H1 (cell line): ENCODE measurements around the gene KCNJ16. TPM values are rescaled to one million over a fixed set of nuclear protein-coding genes. Genes with fewer than 3 reads are reported as not detected.

Experiments used
- CTCF ChIA-PET: fragments of 300-600 bp; sonication (Branson Sonifier 250); formaldehyde crosslinking; loops from one replicate; lab custom pipeline; 2021; ENCODE audit not compliant: partially characterized antibody; lab: Charles Lee
- POLR2A ChIA-PET: fragments of 300-600 bp; sonication (Branson Sonifier 250); formaldehyde crosslinking; loops from one replicate; lab custom pipeline; 2021; ENCODE audit warnings: inconsistent platforms; ENCODE audit not compliant: partially characterized antibody; lab: Charles Lee
- DNase-seq, 2 experiments: peaks; one replicate each; pipeline versions ENCODE4 v3.0.0 to v3.0.0-alpha.2; 2010 to 2022; ENCODE audit warnings: low spot score in 2 of 2, low read depth in 1 of 2, mixed read lengths in 1 of 2
- FAIRE-seq: peaks from 2 replicates; lab custom pipeline; 2011; peaks lifted over from hg19 to GRCh38; lab: Jason Lieb, UNC
- H2AFZ ChIP-seq: 2 replicates; pipeline ENCODE4 v1.8.1; 2012; ENCODE audit warnings: low read length, inconsistent platforms
- H2AK5ac ChIP-seq: 2 replicates; pipeline ENCODE4 v1.6.1; 2013; ENCODE audit warnings: low read depth, low read length
- H2BK120ac ChIP-seq: replicated peaks from 2 replicates; pipeline ENCODE3; 2013; ENCODE audit warnings: low read depth, low read length, inconsistent platforms
- H2BK12ac ChIP-seq: 2 replicates; pipeline ENCODE4 v1.6.1; 2013; ENCODE audit warnings: low read depth, low read length
- H2BK15ac ChIP-seq: 2 replicates; pipeline ENCODE4 v1.6.1; 2013; ENCODE audit warnings: low read length
- H2BK20ac ChIP-seq: 2 replicates; pipeline ENCODE4 v1.6.1; 2013; ENCODE audit warnings: low read length
- H2BK5ac ChIP-seq: 2 replicates; pipeline ENCODE4 v1.6.1; 2013; ENCODE audit warnings: low read depth, low read length
- H3K14ac ChIP-seq: 2 replicates; pipeline ENCODE4 v1.6.1; 2013; ENCODE audit warnings: inconsistent platforms; ENCODE audit not compliant: insufficient read length
- H3K18ac ChIP-seq: 2 replicates; pipeline ENCODE4 v1.6.1; 2013; ENCODE audit warnings: low read length; ENCODE audit errors: extremely low read depth
- H3K23ac ChIP-seq: 2 replicates; pipeline ENCODE4 v1.6.1; 2013; ENCODE audit warnings: inconsistent platforms; ENCODE audit not compliant: insufficient read length
- H3K23me2 ChIP-seq: 2 replicates; pipeline ENCODE4 v1.6.1; 2013; ENCODE audit warnings: low read depth, low read length
- H3K27ac ChIP-seq: 2 replicates; pipeline ENCODE4 v1.6.1; 2011; ENCODE audit warnings: low read depth, low read length, inconsistent platforms
- H3K27me3 ChIP-seq, 4 experiments: replicated peaks in 1 of 4; 1 replicate in 1 of 4; 2 replicates in 3 of 4; pipeline versions ENCODE4 v1.6.1 to v1.8.1; 2011 to 2013; ENCODE audit warnings: low read length in 3 of 4, mild to moderate bottlenecking in 3 of 4, inconsistent platforms in 2 of 4, mixed read lengths in 2 of 4, moderate library complexity in 1 of 4; ENCODE audit not compliant: control insufficient read depth in 3 of 4, insufficient read depth in 3 of 4; ENCODE audit errors: extremely low read depth in 1 of 4
- H3K36me3 ChIP-seq, 4 experiments: 2 replicates each; pipeline versions ENCODE4 v1.6.1 to v1.8.1; 2011 to 2013; ENCODE audit warnings: mild to moderate bottlenecking in 4 of 4, low read length in 3 of 4, moderate library complexity in 2 of 4, control low read depth in 1 of 4, inconsistent platforms in 1 of 4; ENCODE audit not compliant: insufficient read depth in 4 of 4, control insufficient read depth in 2 of 4
- H3K4ac ChIP-seq: replicated peaks from 2 replicates; pipeline ENCODE3; 2013; ENCODE audit warnings: low read length, low read depth, mixed read lengths, inconsistent platforms; ENCODE audit not compliant: insufficient read length
- H3K4me1 ChIP-seq, 4 experiments: replicated peaks in 1 of 4; 1 replicate in 1 of 4; 2 replicates in 3 of 4; pipeline versions ENCODE4 v1.6.1 to v1.8.1; 2011 to 2013; ENCODE audit warnings: low read length in 3 of 4, inconsistent platforms in 2 of 4, mixed read lengths in 1 of 4; ENCODE audit not compliant: insufficient read depth in 4 of 4, control insufficient read depth in 3 of 4
- H3K4me2 ChIP-seq, 2 experiments: 2 replicates each; pipeline versions ENCODE4 v1.6.1 to v1.8.1; 2011 to 2013; ENCODE audit warnings: low read depth in 2 of 2, low read length in 2 of 2, control low read depth in 1 of 2, inconsistent platforms in 1 of 2, mild to moderate bottlenecking in 1 of 2; ENCODE audit not compliant: insufficient read depth in 1 of 2
- H3K4me3 ChIP-seq, 4 experiments: fragments of 200-600, 300-600 bp in 1 of 4; sonication (generic), shearing (Covaris generic), sonication (Bioruptor Twin) in 1 of 4; 2 replicates each; pipeline versions ENCODE4 v1.5.1 to v1.8.1; 2011 to 2016; ENCODE audit warnings: low read length in 4 of 4, low read depth in 3 of 4, control low read depth in 2 of 4, inconsistent platforms in 2 of 4, mild to moderate bottlenecking in 2 of 4, mixed read lengths in 1 of 4, moderate library complexity in 1 of 4; ENCODE audit not compliant: insufficient read depth in 2 of 4; ENCODE audit errors: extremely low read depth in 1 of 4
- H3K56ac ChIP-seq: replicated peaks from 2 replicates; pipeline ENCODE3; 2013; ENCODE audit warnings: low read depth, mild to moderate bottlenecking, mixed read lengths, low read length, inconsistent platforms; ENCODE audit not compliant: insufficient read length
- H3K79me1 ChIP-seq: 2 replicates; pipeline ENCODE4 v1.6.1; 2013; ENCODE audit warnings: low read depth, low read length, control low read depth
- H3K79me2 ChIP-seq, 2 experiments: 2 replicates each; pipeline versions ENCODE4 v1.6.1 to v1.8.1; 2012 to 2013; ENCODE audit warnings: low read length in 2 of 2, mild to moderate bottlenecking in 2 of 2, inconsistent platforms in 1 of 2; ENCODE audit not compliant: insufficient read depth in 2 of 2, control insufficient read depth in 1 of 2
- H3K9ac ChIP-seq, 4 experiments: replicated peaks in 1 of 4; 1 replicate in 1 of 4; 2 replicates in 3 of 4; pipeline versions ENCODE4 v1.6.1 to v1.8.1; 2011 to 2013; ENCODE audit warnings: low read depth in 3 of 4, low read length in 3 of 4, control low read depth in 2 of 4, mild to moderate bottlenecking in 2 of 4, moderate library complexity in 2 of 4, inconsistent platforms in 1 of 4; ENCODE audit errors: extremely low read depth in 1 of 4
- H3K9me3 ChIP-seq, 2 experiments: 2 replicates each; pipeline versions ENCODE4 v1.6.1 to v1.8.1; 2012 to 2013; ENCODE audit warnings: mild to moderate bottlenecking in 2 of 2, moderate library complexity in 2 of 2, control low read depth in 1 of 2, inconsistent platforms in 1 of 2, low read depth in 1 of 2, low read length in 1 of 2, mixed read lengths in 1 of 2; ENCODE audit not compliant: insufficient read depth in 2 of 2
- H4K20me1 ChIP-seq, 2 experiments: replicated peaks in 1 of 2; 2 replicates each; pipeline versions ENCODE3 to v1.8.1; 2011 to 2013; ENCODE audit warnings: inconsistent platforms in 2 of 2, low read length in 2 of 2, mild to moderate bottlenecking in 1 of 2; ENCODE audit not compliant: insufficient read depth in 2 of 2, control insufficient read depth in 1 of 2
- H4K5ac ChIP-seq: 2 replicates; pipeline ENCODE4 v1.6.1; 2013; ENCODE audit warnings: low read length, low read depth, mixed read lengths, inconsistent platforms; ENCODE audit not compliant: insufficient read length
- H4K8ac ChIP-seq: 2 replicates; pipeline ENCODE4 v1.8.0; 2013; ENCODE audit warnings: mild to moderate bottlenecking, moderate library complexity, low read length, inconsistent platforms; ENCODE audit not compliant: insufficient read depth; ENCODE audit errors: extremely low read depth
- H4K91ac ChIP-seq: replicated peaks from 2 replicates; pipeline ENCODE3; 2013; ENCODE audit warnings: low read length, mixed read lengths, inconsistent platforms; ENCODE audit not compliant: insufficient read length
- JUND ChIP-seq: IDR thresholded peaks from 2 replicates; pipeline ENCODE4 v1.6.1; 2011; ENCODE audit warnings: mild to moderate bottlenecking, improper control_type of control experiment, low read length
- POLR2AphosphoS5 ChIP-seq: IDR thresholded peaks from 2 replicates; pipeline ENCODE4 v1.6.1; 2011; ENCODE audit warnings: low read depth, low read length
- WGBS, 2 experiments: shearing (Covaris generic) in 1 of 2; methylation state at CpG; one replicate each; pipeline versions ENCODE4 v1.1.6 to v1.1.7; 2013 to 2015; ENCODE audit warnings: low lambda C conversion rate in 2 of 2, mixed read lengths in 2 of 2, inconsistent platforms in 1 of 2, low coverage in 1 of 2, missing lambda C conversion rate in 1 of 2; ENCODE audit not compliant: insufficient replicate concordance in 2 of 2, insufficient coverage in 1 of 2, insufficient read length in 1 of 2; ENCODE audit errors: extremely low coverage in 1 of 2, missing lambda C conversion rate in 1 of 2; 5-methylcytosine and 5-hydroxymethylcytosine counted together
- polyA plus RNA-seq, 7 experiments: library from polyadenylated mRNA; depleted of rRNA in 3 of 7; stranded (reverse) in 5 of 7; unstranded in 2 of 7; fragments of >200 nt in 5 of 7; fragments of 200-250 nt in 2 of 7; gene quantifications; 1 replicate in 5 of 7; 2 replicates in 1 of 7; 4 replicates in 1 of 7; pipeline versions ENCODE4 v1.2.1 to v1.2.3, GENCODE V29; 2011 to 2013; ENCODE audit warnings: missing spikeins in 2 of 7, mixed read lengths in 2 of 7
- total RNA-seq: library from RNA; stranded (reverse); fragmentation: NEBNext Ultra II Directional; extraction: Animal tissue kit (Norgen Biotek cat#: 25700); gene quantifications from 2 replicates; pipeline ENCODE4 v1.2.1, GENCODE V29; 2021

KCNJ16 gene
- total and polyA plus RNA-seq, 2 of the 8 experiments (the other 6 are each of a cell fraction or from before 2014, with no cell fraction given): not detected

GRCh38 chr17:70076189-70076588, 1.2 kb downstream of the KCNJ16 start:
- H3K14ac ChIP-seq: no peak overlapping the region
- no peak overlapping the region for H4K5ac ChIP-seq
- no peak for TF ChIP-seq JUND
- no peak for TF ChIP-seq POLR2AphosphoS5
- no peaks in the 10 kb centered on the region for H4K20me1 ChIP-seq
- no peak overlapping the region for H3K18ac ChIP-seq
- POLR2A ChIA-PET: no interaction called here
- H3K9me3 ChIP-seq: no peaks in the 10 kb centered on the region
- H3K23me2 ChIP-seq: no peaks in the 10 kb centered on the region
- H3K4me1 ChIP-seq: no peaks in the 10 kb centered on the region
- H4K8ac ChIP-seq: no peak overlapping the region
- no peak overlapping the region for H2BK120ac ChIP-seq
- no peak overlapping the region for H2BK15ac ChIP-seq
- H2AK5ac ChIP-seq: no peak overlapping the region
- WGBS, 2 experiments: 94% methylated on average over 1 of the region's 1 CpG; no CpG with 5 or more reads in 1 of the 2 experiments
- no peak overlapping the region for H2BK5ac ChIP-seq
- no peak overlapping the region for H3K23ac ChIP-seq
- H3K4me3 ChIP-seq: no peak overlapping the region
- FAIRE-seq (no peak), DNase-seq (no peak)
- no peaks in the 10 kb centered on the region for H3K79me1 ChIP-seq
- no peaks in the 10 kb centered on the region for H3K79me2 ChIP-seq
- no peak overlapping the region for H3K9ac ChIP-seq
- no peak overlapping the region for H4K91ac ChIP-seq
- CTCF ChIA-PET: no interaction called here
- no peak overlapping the region for H2AFZ ChIP-seq
- no peaks in the 10 kb centered on the region for H3K36me3 ChIP-seq
- no peak overlapping the region for H3K4ac ChIP-seq
- no peaks in the 10 kb centered on the region for H3K27me3 ChIP-seq
- no peak overlapping the region for H2BK12ac ChIP-seq
- no peak overlapping the region for H2BK20ac ChIP-seq
- H3K56ac ChIP-seq: no peak overlapping the region
- H3K4me2 ChIP-seq: no peak overlapping the region
- no peak overlapping the region for H3K27ac ChIP-seq
